HG03108 (cell line): ENCODE results near the gene AATF.

Source experiments
- ATAC-seq: cut with Tn5 transposase; IDR thresholded peaks from one replicate; pipeline ENCODE4 v1.9.1; 2021; ENCODE audit warnings: moderate library complexity; ENCODE audit not compliant: unreplicated experiment

Gene AATF

GRCh38 chr17:37098152-37098551 lies 149.4 kb downstream of the AATF start:
- no peak for ATAC-seq

- ATAC-seq, result no peak
Observed at GRCh38 chr17:37098910-37099664, 150.3 kb downstream of the AATF start.

- ATAC-seq, result no peak
Observed at GRCh38 chr17:37100231-37100630, 151.5 kb downstream of the AATF start.

- ATAC-seq, result no peak
Observed at GRCh38 chr17:37101306-37101705, 152.6 kb downstream of the AATF start.

GRCh38 chr17:37103231-37103630 lies 154.5 kb downstream of the AATF start:
- ATAC-seq, result no peak

GRCh38 chr17:37106049-37106448 lies 157.3 kb downstream of the AATF start:
- ATAC-seq, result no peak
